ENCODE results near the gene STXBP5L. TPM values are rescaled to one million over a fixed set of nuclear protein-coding genes. Genes with fewer than 3 reads are reported as not detected.
"Not testable (repeated sequence)": the region's sequence is repeated elsewhere in the genome, so short reads cannot be mapped to it uniquely, and the experiment has no call there.

Gene STXBP5L
- total RNA-seq, 2 donors from 2014 or later, result not detected

- Mint-ChIP-seq H3K4me3 (peak overlapping the region; percentile 87), H3K4me1 (peaks cover 9% of the 10 kb centered on the region), H3K36me3 (ENCODE audit: low read depth) (no peaks in the 10 kb centered on the region), H3K27me3 (no peaks in the 10 kb centered on the region), H3K27ac (peak overlapping the region; percentile 79)
- ATAC-seq (peak; percentile 91), DNase-seq (peak in 1 of 3 donors; percentile 12)
- H3K9me3 ChIP-seq (ENCODE audit: control insufficient read depth, low read length, poor library complexity, severe bottlenecking), result no peaks in the 10 kb centered on the region
Observed at GRCh38 chr3:121431726-121432517, 523.9 kb downstream of the STXBP5L start.

- Mint-ChIP-seq H3K27me3 (no peaks in the 10 kb centered on the region), H3K36me3 (ENCODE audit: low read depth) (no peaks in the 10 kb centered on the region), H3K27ac (no peak overlapping the region), H3K4me1 (peaks cover 9% of the 10 kb centered on the region), H3K4me3 (no peak overlapping the region)
- DNase-seq (no peak), ATAC-seq (no peak)
- no peaks in the 10 kb centered on the region for H3K9me3 ChIP-seq (ENCODE audit: control insufficient read depth, low read length, poor library complexity, severe bottlenecking)
Observed at GRCh38 chr3:121436074-121436473, 528.1 kb downstream of the STXBP5L start.

DNA sequence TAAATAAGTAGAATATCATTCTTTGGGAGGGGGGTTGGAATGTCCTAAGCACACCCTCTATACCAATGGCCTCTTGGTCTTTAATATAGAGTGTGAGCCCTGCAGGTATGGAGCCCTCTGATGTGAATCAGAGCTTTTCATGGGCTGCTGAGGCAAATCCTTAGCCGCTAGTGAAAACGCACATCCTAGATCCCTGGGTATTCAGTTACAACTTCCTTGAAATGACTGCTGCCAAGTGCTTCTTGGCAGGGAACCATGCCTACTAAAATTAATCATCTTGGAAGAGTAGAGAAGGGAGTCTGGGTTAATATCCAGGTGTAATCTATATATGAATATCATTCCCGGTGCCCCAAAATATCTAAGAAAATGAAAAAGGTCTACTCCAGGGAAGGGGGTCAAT, 528.6 kb downstream of the STXBP5L start:
- H3K27ac Mint-ChIP-seq, result no peak overlapping the region
- H3K9me3 ChIP-seq (ENCODE audit: control insufficient read depth, low read length, poor library complexity, severe bottlenecking), result no peaks in the 10 kb centered on the region
- no peak overlapping the region for H3K4me3 Mint-ChIP-seq
- H3K4me1 Mint-ChIP-seq, result peaks cover 9% of the 10 kb centered on the region
- DNase-seq (no peak), ATAC-seq (no peak)
- H3K27me3 Mint-ChIP-seq, result no peaks in the 10 kb centered on the region
- H3K36me3 Mint-ChIP-seq (ENCODE audit: low read depth), result no peaks in the 10 kb centered on the region

- H3K27ac Mint-ChIP-seq, result no peak overlapping the region
- H3K4me3 Mint-ChIP-seq, result no peak overlapping the region
- peaks cover 4% of the 10 kb centered on the region for H3K4me1 Mint-ChIP-seq
- H3K36me3 Mint-ChIP-seq (ENCODE audit: low read depth), result peaks cover 2% of the 10 kb centered on the region
- DNase-seq, result no peak
- ATAC-seq, result no peak
- no peaks in the 10 kb centered on the region for H3K27me3 Mint-ChIP-seq
- no peaks in the 10 kb centered on the region for H3K9me3 ChIP-seq (ENCODE audit: control insufficient read depth, low read length, poor library complexity, severe bottlenecking)
Observed at GRCh38 chr3:121443456-121443855, 535.5 kb downstream of the STXBP5L start.

DNA sequence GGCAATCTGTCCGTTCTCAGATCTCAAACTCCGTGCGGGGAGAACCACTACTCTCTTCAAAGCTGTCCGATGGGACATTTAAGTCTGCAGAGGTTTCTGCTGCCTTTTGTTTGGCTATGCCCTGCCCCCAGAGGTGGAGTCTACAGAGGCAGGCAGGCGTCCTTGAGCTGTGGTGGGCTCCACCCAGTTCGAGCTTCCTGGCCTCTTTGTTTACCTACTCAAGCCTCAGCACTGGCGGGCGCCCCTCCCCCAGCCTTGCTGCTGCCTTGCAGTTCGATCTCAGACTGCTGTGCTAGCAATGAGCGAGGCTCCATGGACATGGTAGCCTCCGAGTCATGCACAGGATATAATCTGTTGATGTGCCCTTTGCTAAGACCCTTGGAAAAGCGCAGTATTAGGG, 543.7 kb downstream of the STXBP5L start:
- H3K27me3 Mint-ChIP-seq; ATAC-seq; H3K9me3 ChIP-seq (ENCODE audit: control insufficient read depth, low read length, poor library complexity, severe bottlenecking); DNase-seq; H3K36me3 Mint-ChIP-seq (ENCODE audit: low read depth); H3K4me3 Mint-ChIP-seq; H3K27ac Mint-ChIP-seq; H3K4me1 Mint-ChIP-seq: not testable (repeated sequence)

- H3K4me1 Mint-ChIP-seq, result no peaks in the 10 kb centered on the region
- DNase-seq, result no peak
- peaks cover 2% of the 10 kb centered on the region for H3K36me3 Mint-ChIP-seq (ENCODE audit: low read depth)
- ATAC-seq, result no peak
- H3K9me3 ChIP-seq (ENCODE audit: control insufficient read depth, low read length, poor library complexity, severe bottlenecking), result no peaks in the 10 kb centered on the region
- H3K27ac Mint-ChIP-seq, result no peak overlapping the region
- no peaks in the 10 kb centered on the region for H3K27me3 Mint-ChIP-seq
- no peak overlapping the region for H3K4me3 Mint-ChIP-seq
Observed at GRCh38 chr3:121462565-121462964, 554.6 kb downstream of the STXBP5L start.

- H3K4me3 Mint-ChIP-seq, result no peak overlapping the region
- H3K27me3 Mint-ChIP-seq, result no peaks in the 10 kb centered on the region
- no peaks in the 10 kb centered on the region for H3K9me3 ChIP-seq (ENCODE audit: control insufficient read depth, low read length, poor library complexity, severe bottlenecking)
- no peak overlapping the region for H3K27ac Mint-ChIP-seq
- H3K36me3 Mint-ChIP-seq (ENCODE audit: low read depth), result peaks cover 2% of the 10 kb centered on the region
- DNase-seq (no peak), ATAC-seq (no peak)
- no peaks in the 10 kb centered on the region for H3K4me1 Mint-ChIP-seq
Observed at GRCh38 chr3:121463745-121464144, 555.7 kb downstream of the STXBP5L start.

- ATAC-seq, result no peak
- H3K27ac Mint-ChIP-seq, result no peak overlapping the region
- H3K27me3 Mint-ChIP-seq, result no peaks in the 10 kb centered on the region
- H3K4me3 Mint-ChIP-seq, result no peak overlapping the region
- no peaks in the 10 kb centered on the region for H3K9me3 ChIP-seq (ENCODE audit: control insufficient read depth, low read length, poor library complexity, severe bottlenecking)
- DNase-seq, result no peak
- no peaks in the 10 kb centered on the region for H3K4me1 Mint-ChIP-seq
- peaks cover 2% of the 10 kb centered on the region for H3K36me3 Mint-ChIP-seq (ENCODE audit: low read depth)
Observed at GRCh38 chr3:121467085-121467484, 559.1 kb downstream of the STXBP5L start.

GRCh38 chr3:121473001-121473400, 565.0 kb downstream of the STXBP5L start:
- no peak for ATAC-seq
- Mint-ChIP-seq H3K27ac (no peak overlapping the region), H3K27me3 (no peaks in the 10 kb centered on the region), H3K36me3 (ENCODE audit: low read depth) (no peaks in the 10 kb centered on the region), H3K4me1 (no peaks in the 10 kb centered on the region), H3K4me3 (no peak overlapping the region)
- DNase-seq, result no peak
- H3K9me3 ChIP-seq (ENCODE audit: control insufficient read depth, low read length, poor library complexity, severe bottlenecking), result no peaks in the 10 kb centered on the region

Other genes starting within 250 kb of the STXBP5L start
- gene HGD, start 226.0 kb upstream of the STXBP5L start, total RNA-seq, result 10 to 100 TPM in 1 of 2 donors, 1 to 10 TPM in 1; 2.8 to 19.1 TPM
- 10 to 100 TPM; 17.3 to 17.8 TPM for gene RABL3, start 165.7 kb upstream of the STXBP5L start, total RNA-seq
- gene GTF2E1, start 165.5 kb upstream of the STXBP5L start, total RNA-seq, result 10 to 100 TPM in 1 of 2 donors, 1 to 10 TPM in 1; 9.6 to 11.4 TPM